Measurements from ENCODE around the gene CNPY4. TPM values are rescaled to one million over a fixed set of nuclear protein-coding genes. Genes with fewer than 3 reads are reported as not detected.

The CNPY4 gene
- total RNA-seq, 1 donor from 2014 or later = 19.3 TPM

GRCh38 chr7:100119970-100120732 lies 717 bp downstream of the CNPY4 start:
- H3K27ac Mint-ChIP-seq (ENCODE audit: unreplicated experiment) = peak overlapping the region; percentile 97
- H3K36me3 Mint-ChIP-seq (ENCODE audit: unreplicated experiment) = no peaks in the 10 kb centered on the region
- H3K4me3 Mint-ChIP-seq (ENCODE audit: unreplicated experiment) = peak overlapping the region; percentile 99
- H3K27me3 Mint-ChIP-seq (ENCODE audit: unreplicated experiment) = peaks cover 3% of the 10 kb centered on the region
- DNase-seq = peak; percentile 59
- peaks cover 6% of the 10 kb centered on the region for H3K4me1 Mint-ChIP-seq (ENCODE audit: low read depth, unreplicated experiment)
- H3K9me3 Mint-ChIP-seq (ENCODE audit: unreplicated experiment) = peaks cover 13% of the 10 kb centered on the region
- TF ChIP-seq CTCF (IDR thresholded peaks at IDR 0.05; ENCODE audit: partially characterized antibody, unreplicated experiment) = no peak

- peaks cover 3% of the 10 kb centered on the region for H3K27me3 Mint-ChIP-seq (ENCODE audit: unreplicated experiment)
- H3K4me3 Mint-ChIP-seq (ENCODE audit: unreplicated experiment) = peak overlapping the region; percentile 99
- no peak for TF ChIP-seq CTCF (IDR thresholded peaks at IDR 0.05; ENCODE audit: partially characterized antibody, unreplicated experiment)
- no peak for DNase-seq
- H3K9me3 Mint-ChIP-seq (ENCODE audit: unreplicated experiment) = peaks cover 13% of the 10 kb centered on the region
- peak overlapping the region; percentile 1 for H3K27ac Mint-ChIP-seq (ENCODE audit: unreplicated experiment)
- H3K36me3 Mint-ChIP-seq (ENCODE audit: unreplicated experiment) = no peaks in the 10 kb centered on the region
- H3K4me1 Mint-ChIP-seq (ENCODE audit: low read depth, unreplicated experiment) = peaks cover 6% of the 10 kb centered on the region
These were observed 1.3 kb downstream of the CNPY4 start for GRCh38 chr7:100120733-100121036.

GRCh38 chr7:100122067-100122466 lies 2.6 kb downstream of the CNPY4 start:
- H3K36me3 Mint-ChIP-seq (ENCODE audit: unreplicated experiment) = no peaks in the 10 kb centered on the region
- H3K4me3 Mint-ChIP-seq (ENCODE audit: unreplicated experiment) = no peak overlapping the region
- peaks cover 9% of the 10 kb centered on the region for H3K27me3 Mint-ChIP-seq (ENCODE audit: unreplicated experiment)
- TF ChIP-seq CTCF (IDR thresholded peaks at IDR 0.05; ENCODE audit: partially characterized antibody, unreplicated experiment) = no peak
- H3K27ac Mint-ChIP-seq (ENCODE audit: unreplicated experiment) = no peak overlapping the region
- H3K4me1 Mint-ChIP-seq (ENCODE audit: low read depth, unreplicated experiment) = peaks cover 6% of the 10 kb centered on the region
- DNase-seq = no peak
- H3K9me3 Mint-ChIP-seq (ENCODE audit: unreplicated experiment) = peaks cover 13% of the 10 kb centered on the region

- Mint-ChIP-seq H3K9me3 (ENCODE audit: unreplicated experiment) (peaks cover 13% of the 10 kb centered on the region), H3K27me3 (ENCODE audit: unreplicated experiment) (peaks cover 9% of the 10 kb centered on the region), H3K4me1 (ENCODE audit: low read depth, unreplicated experiment) (peaks cover 6% of the 10 kb centered on the region), H3K27ac (ENCODE audit: unreplicated experiment) (no peak overlapping the region), H3K36me3 (ENCODE audit: unreplicated experiment) (no peaks in the 10 kb centered on the region), H3K4me3 (ENCODE audit: unreplicated experiment) (no peak overlapping the region)
- TF ChIP-seq CTCF (IDR thresholded peaks at IDR 0.05; ENCODE audit: partially characterized antibody, unreplicated experiment) = no peak
- DNase-seq = no peak
These were observed 3.1 kb downstream of the CNPY4 start for GRCh38 chr7:100122568-100122967.

Measured in glutamatergic neuron (in vitro differentiated cells).